ENCODE measurements around the gene GALNS.

- TF ChIP-seq, protein P1, sequence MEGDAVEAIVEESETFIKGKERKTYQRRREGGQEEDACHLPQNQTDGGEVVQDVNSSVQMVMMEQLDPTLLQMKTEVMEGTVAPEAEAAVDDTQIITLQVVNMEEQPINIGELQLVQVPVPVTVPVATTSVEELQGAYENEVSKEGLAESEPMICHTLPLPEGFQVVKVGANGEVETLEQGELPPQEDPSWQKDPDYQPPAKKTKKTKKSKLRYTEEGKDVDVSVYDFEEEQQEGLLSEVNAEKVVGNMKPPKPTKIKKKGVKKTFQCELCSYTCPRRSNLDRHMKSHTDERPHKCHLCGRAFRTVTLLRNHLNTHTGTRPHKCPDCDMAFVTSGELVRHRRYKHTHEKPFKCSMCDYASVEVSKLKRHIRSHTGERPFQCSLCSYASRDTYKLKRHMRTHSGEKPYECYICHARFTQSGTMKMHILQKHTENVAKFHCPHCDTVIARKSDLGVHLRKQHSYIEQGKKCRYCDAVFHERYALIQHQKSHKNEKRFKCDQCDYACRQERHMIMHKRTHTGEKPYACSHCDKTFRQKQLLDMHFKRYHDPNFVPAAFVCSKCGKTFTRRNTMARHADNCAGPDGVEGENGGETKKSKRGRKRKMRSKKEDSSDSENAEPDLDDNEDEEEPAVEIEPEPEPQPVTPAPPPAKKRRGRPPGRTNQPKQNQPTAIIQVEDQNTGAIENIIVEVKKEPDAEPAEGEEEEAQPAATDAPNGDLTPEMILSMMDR (IDR thresholded peaks at IDR 0.05) = no peak
- TF ChIP-seq EZH2 (IDR thresholded peaks at IDR 0.05; ENCODE audit: borderline replicate concordance, insufficient read depth, low read depth, low read length, poor library complexity, severe bottlenecking) = no peak
Observed at GRCh38 chr16:88835818-88836217, 20.9 kb downstream of the GALNS start.

All from B cell (primary cell).